ENCODE data around the gene TMEM8B. TPM values are rescaled to one million over a fixed set of nuclear protein-coding genes. Genes with fewer than 3 reads are reported as not detected.
A peak's percentile ranks its signal among the peaks of the same experiment; 100 is the strongest.

The TMEM8B gene
- total and polyA plus RNA-seq, 9 of the 15 experiments (the other 6 are each of a cell fraction or from before 2014, with no cell fraction given): 0.01 to 2.2 (median 1.1) TPM

DNA sequence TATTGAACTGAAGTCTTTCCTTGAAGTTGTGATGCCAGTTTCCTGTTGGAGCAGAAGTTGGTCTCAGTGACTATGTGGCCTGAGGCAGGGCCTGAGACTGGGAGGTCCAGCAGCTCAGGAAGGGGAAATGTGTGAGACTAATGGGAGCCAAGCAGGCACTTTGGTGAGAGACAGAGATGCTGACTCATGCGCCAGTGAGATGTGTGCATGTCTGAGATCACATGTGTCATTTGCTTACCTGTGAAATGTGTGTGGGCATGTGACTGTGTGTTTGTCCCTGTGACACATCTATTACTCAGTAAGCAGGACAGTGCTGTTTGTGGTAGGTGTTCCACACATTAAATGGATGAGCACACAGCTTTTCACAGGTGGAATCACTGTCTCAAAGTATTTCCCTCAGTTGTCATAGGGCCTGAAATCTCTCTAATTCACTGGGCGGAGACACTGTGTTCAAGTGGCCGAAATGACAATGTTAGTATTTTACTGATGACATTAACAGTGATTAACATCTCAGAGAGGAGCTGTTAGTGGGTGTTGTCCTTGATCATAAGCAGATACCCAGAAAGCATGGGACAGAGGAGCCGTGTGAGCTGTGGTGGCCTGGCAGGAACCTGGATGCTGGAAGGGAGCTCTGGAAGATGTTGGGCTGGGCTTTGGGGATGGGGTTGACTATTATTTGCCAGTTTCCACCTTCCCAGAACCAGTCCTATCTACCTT, 30.2 kb upstream of the TMEM8B start (continued):
- TF ChIP-seq, protein P1, sequence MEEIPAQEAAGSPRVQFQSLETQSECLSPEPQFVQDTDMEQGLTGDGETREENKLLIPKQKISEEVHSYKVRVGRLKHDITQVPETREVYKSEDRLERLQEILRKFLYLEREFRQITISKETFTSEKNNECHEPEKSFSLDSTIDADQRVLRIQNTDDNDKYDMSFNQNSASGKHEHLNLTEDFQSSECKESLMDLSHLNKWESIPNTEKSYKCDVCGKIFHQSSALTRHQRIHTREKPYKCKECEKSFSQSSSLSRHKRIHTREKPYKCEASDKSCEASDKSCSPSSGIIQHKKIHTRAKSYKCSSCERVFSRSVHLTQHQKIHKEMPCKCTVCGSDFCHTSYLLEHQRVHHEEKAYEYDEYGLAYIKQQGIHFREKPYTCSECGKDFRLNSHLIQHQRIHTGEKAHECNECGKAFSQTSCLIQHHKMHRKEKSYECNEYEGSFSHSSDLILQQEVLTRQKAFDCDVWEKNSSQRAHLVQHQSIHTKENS (CRISPR knock-in tag; IDR thresholded peaks at IDR 0.05): no peak
- TF ChIP-seq, protein P2, sequence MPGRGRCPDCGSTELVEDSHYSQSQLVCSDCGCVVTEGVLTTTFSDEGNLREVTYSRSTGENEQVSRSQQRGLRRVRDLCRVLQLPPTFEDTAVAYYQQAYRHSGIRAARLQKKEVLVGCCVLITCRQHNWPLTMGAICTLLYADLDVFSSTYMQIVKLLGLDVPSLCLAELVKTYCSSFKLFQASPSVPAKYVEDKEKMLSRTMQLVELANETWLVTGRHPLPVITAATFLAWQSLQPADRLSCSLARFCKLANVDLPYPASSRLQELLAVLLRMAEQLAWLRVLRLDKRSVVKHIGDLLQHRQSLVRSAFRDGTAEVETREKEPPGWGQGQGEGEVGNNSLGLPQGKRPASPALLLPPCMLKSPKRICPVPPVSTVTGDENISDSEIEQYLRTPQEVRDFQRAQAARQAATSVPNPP (IDR thresholded peaks at IDR 0.05; ENCODE audit: borderline replicate concordance, insufficient read depth, insufficient read length): no peak
- TF ChIP-seq SRF (CRISPR knock-in tag; IDR thresholded peaks at IDR 0.05): no peak
- TF ChIP-seq, protein P3, sequence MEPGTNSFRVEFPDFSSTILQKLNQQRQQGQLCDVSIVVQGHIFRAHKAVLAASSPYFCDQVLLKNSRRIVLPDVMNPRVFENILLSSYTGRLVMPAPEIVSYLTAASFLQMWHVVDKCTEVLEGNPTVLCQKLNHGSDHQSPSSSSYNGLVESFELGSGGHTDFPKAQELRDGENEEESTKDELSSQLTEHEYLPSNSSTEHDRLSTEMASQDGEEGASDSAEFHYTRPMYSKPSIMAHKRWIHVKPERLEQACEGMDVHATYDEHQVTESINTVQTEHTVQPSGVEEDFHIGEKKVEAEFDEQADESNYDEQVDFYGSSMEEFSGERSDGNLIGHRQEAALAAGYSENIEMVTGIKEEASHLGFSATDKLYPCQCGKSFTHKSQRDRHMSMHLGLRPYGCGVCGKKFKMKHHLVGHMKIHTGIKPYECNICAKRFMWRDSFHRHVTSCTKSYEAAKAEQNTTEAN (CRISPR knock-in tag; IDR thresholded peaks at IDR 0.05): no peak
- TF ChIP-seq TCF7 (IDR thresholded peaks at IDR 0.05; ENCODE audit: borderline replicate concordance): no peak
- peak; percentile 65 for TF ChIP-seq FOSL1 (tag; conservative IDR thresholded peaks at IDR 0.05)
- TF ChIP-seq KAT2B (IDR thresholded peaks at IDR 0.05; ENCODE audit: low read depth, low read length): no peak
- no peak for TF ChIP-seq RBM25 (IDR thresholded peaks at IDR 0.05; ENCODE audit: low read depth, low read length, severe bottlenecking)
- TF ChIP-seq ZNF445 (CRISPR knock-in tag; IDR thresholded peaks at IDR 0.05; ENCODE audit: low read depth): no peak
- no peak for TF ChIP-seq HMG20A (CRISPR knock-in tag; conservative IDR thresholded peaks at IDR 0.05)
- TF ChIP-seq TCF3 (CRISPR knock-in tag; IDR thresholded peaks at IDR 0.05): no peak
- TF ChIP-seq RAD51 (IDR thresholded peaks at IDR 0.05; ENCODE audit: borderline replicate concordance, low read depth): peak; percentile 69
- no peak for TF ChIP-seq EWSR1 (IDR thresholded peaks at IDR 0.05; ENCODE audit: borderline replicate concordance, low read depth, partially characterized antibody)
- TF ChIP-seq SIX5 (IDR thresholded peaks at IDR 0.05; ENCODE audit: borderline replicate concordance in 1 of 2, insufficient read depth in 1 of 2, low read depth in 1 of 2, low read length in 2 of 2): no peak
- no peak for TF ChIP-seq ZSCAN32 (CRISPR knock-in tag; IDR thresholded peaks at IDR 0.05)
- no peak for TF ChIP-seq SRSF7 (optimal IDR thresholded peaks at IDR 0.05; ENCODE audit: low read depth, low read length)
- TF ChIP-seq SRSF3 (IDR thresholded peaks at IDR 0.05; ENCODE audit: insufficient read depth, low read length): no peak
- TF ChIP-seq TRIM24 (IDR thresholded peaks at IDR 0.05): no peak
- no peak for TF ChIP-seq FOXA1 (IDR thresholded peaks at IDR 0.05; ENCODE audit: borderline replicate concordance)
- no peak for TF ChIP-seq POLR2G (IDR thresholded peaks at IDR 0.05; ENCODE audit: low read depth, low read length)
- peak; percentile 9 for TF ChIP-seq PHF20 (IDR thresholded peaks at IDR 0.05; ENCODE audit: partially characterized antibody)
- TF ChIP-seq, protein P4, sequence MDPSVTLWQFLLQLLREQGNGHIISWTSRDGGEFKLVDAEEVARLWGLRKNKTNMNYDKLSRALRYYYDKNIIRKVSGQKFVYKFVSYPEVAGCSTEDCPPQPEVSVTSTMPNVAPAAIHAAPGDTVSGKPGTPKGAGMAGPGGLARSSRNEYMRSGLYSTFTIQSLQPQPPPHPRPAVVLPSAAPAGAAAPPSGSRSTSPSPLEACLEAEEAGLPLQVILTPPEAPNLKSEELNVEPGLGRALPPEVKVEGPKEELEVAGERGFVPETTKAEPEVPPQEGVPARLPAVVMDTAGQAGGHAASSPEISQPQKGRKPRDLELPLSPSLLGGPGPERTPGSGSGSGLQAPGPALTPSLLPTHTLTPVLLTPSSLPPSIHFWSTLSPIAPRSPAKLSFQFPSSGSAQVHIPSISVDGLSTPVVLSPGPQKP (CRISPR knock-in tag; IDR thresholded peaks at IDR 0.05): no peak
